A549 (cell line): ENCODE data around the gene DGLUCY. TPM values are rescaled to one million over a fixed set of nuclear protein-coding genes. Genes with fewer than 3 reads are reported as not detected.

ENCODE experiments used
- ATAC-seq, 2 experiments: fragments of 200-7000 bp in 1 of 2; fragments of >200 bp in 1 of 2; cut with Nextera tagmentation in 1 of 2; cut with Tn5 transposase in 1 of 2; 3 replicates each; pipeline versions ENCODE4 v1.8.0 to v1.9.1; 2018 to 2020; ENCODE audit warnings: mild to moderate bottlenecking in 1 of 2, moderate library complexity in 1 of 2
- CTCF ChIA-PET: fragments of 300-600 bp; sonication (Branson Sonifier 250); formaldehyde crosslinking; extraction: SDS; loops from one replicate; lab custom pipeline; 2021; ENCODE audit warnings: antibody characterized with exemption, inconsistent platforms; lab: Yijun Ruan, JAX
- POLR2A ChIA-PET: fragments of 350-600 bp; formaldehyde crosslinking; extraction: SDS; loops from one replicate; lab custom pipeline; 2021; ENCODE audit warnings: antibody characterized with exemption, inconsistent platforms; lab: Yijun Ruan, JAX
- DNase-seq, 2 experiments: peaks; one replicate each; pipeline versions ENCODE4 v3.0.0 to v3.0.0-alpha.2; 2011 to 2016; ENCODE audit warnings: low read depth in 1 of 2, low spot score in 1 of 2
- FAIRE-seq: peaks from 2 replicates; lab custom pipeline; 2011; peaks lifted over from hg19 to GRCh38; lab: Jason Lieb, UNC
- H3K27ac ChIP-seq, 2 experiments: fragments of >200 bp; sonication (Bioruptor Twin); formaldehyde crosslinking; 3 replicates each; pipeline ENCODE4 v1.5.1; 2016 to 2017
- H3K4me1 ChIP-seq: fragments of >200 bp; sonication (Bioruptor Twin); formaldehyde crosslinking; 3 replicates; pipeline ENCODE4 v1.6.1; 2016
- H3K4me2 ChIP-seq: fragments of >200 bp; sonication (Bioruptor Twin); formaldehyde crosslinking; 3 replicates; pipeline ENCODE4 v1.6.1; 2016
- H3K4me3 ChIP-seq: fragments of >200 bp; sonication (Bioruptor Twin); formaldehyde crosslinking; 3 replicates; pipeline ENCODE4 v1.5.1; 2016
- H3K9me3 ChIP-seq: fragments of >200 bp; sonication (Bioruptor Twin); formaldehyde crosslinking; 3 replicates; pipeline ENCODE4 v1.6.1; 2016
- CHD4 ChIP-seq: fragments of 200-600 bp; sonication (generic); IDR thresholded peaks from 2 replicates; pipeline ENCODE4 v1.6.1; 2016; ENCODE audit warnings: antibody characterized with exemption, mild to moderate bottlenecking, borderline replicate concordance
- E2F6 ChIP-seq: IDR thresholded peaks from 2 replicates; pipeline ENCODE4 v1.6.1; 2012; ENCODE audit warnings: low read depth, borderline replicate concordance
- EHF ChIP-seq: fragments of 250-450 bp; sonication (Bioruptor Pico); IDR thresholded peaks from 2 replicates; pipeline ENCODE4 v1.5.0; 2020; ENCODE audit warnings: mild to moderate bottlenecking
- EHMT2 ChIP-seq: fragments of 200-600 bp; sonication (generic); IDR thresholded peaks from 2 replicates; pipeline ENCODE4 v1.6.1; 2016; ENCODE audit warnings: antibody characterized with exemption, low read depth, mild to moderate bottlenecking, moderate library complexity
- FOSB ChIP-seq: fragments of 250-450 bp; sonication (Bioruptor Pico); IDR thresholded peaks from 2 replicates; pipeline ENCODE4 v1.5.0; 2020; ENCODE audit warnings: mild to moderate bottlenecking, moderate library complexity
- GATA3 ChIP-seq: IDR thresholded peaks from 2 replicates; pipeline ENCODE4 v1.6.1; 2012; ENCODE audit warnings: borderline replicate concordance
- HOXB13 ChIP-seq: fragments of 250-450 bp; sonication (Bioruptor Pico); IDR thresholded peaks from 2 replicates; pipeline ENCODE4 v1.5.0; 2020; ENCODE audit warnings: low read depth, mild to moderate bottlenecking, moderate library complexity
- HOXB5 ChIP-seq: fragments of 250-450 bp; sonication (Bioruptor Pico); IDR thresholded peaks from 2 replicates; pipeline ENCODE4 v1.5.0; 2020; ENCODE audit warnings: mild to moderate bottlenecking, moderate library complexity
- JUN ChIP-seq, 2 experiments: fragments of >200 bp; sonication (Bioruptor Twin); formaldehyde crosslinking; IDR thresholded peaks; 2 replicates in 1 of 2; 3 replicates in 1 of 2; pipeline ENCODE4 v1.6.1; 2016 to 2017
- JUNB ChIP-seq: fragments of >200 bp; sonication (Bioruptor Twin); formaldehyde crosslinking; IDR thresholded peaks from 2 replicates; pipeline ENCODE4 v1.6.1; 2016
- MYC ChIP-seq: IDR thresholded peaks from 2 replicates; pipeline ENCODE4 v1.6.1; 2012; ENCODE audit warnings: mild to moderate bottlenecking, inconsistent platforms, low read length, improper control_type of control experiment, borderline replicate concordance
- NFE2L2 ChIP-seq: fragments of 150-350 bp; conservative IDR thresholded peaks from 2 replicates; pipeline ENCODE4 v1.6.1; 2014; ENCODE audit warnings: low read length
- NR3C1 ChIP-seq: fragments of >200 bp; sonication (Bioruptor Twin); formaldehyde crosslinking; IDR thresholded peaks from 3 replicates; pipeline ENCODE4 v1.6.1; 2017
- POLR2A ChIP-seq: IDR thresholded peaks from 2 replicates; pipeline ENCODE4 v1.6.1; 2012; ENCODE audit warnings: mild to moderate bottlenecking, low read length
- POLR2AphosphoS2 ChIP-seq: conservative IDR thresholded peaks from 2 replicates; pipeline ENCODE4 v1.6.1; 2012; ENCODE audit warnings: low read length, improper control_type of control experiment, inconsistent platforms
- RARB ChIP-seq: fragments of 250-450 bp; sonication (Bioruptor Pico); IDR thresholded peaks from 2 replicates; pipeline ENCODE4 v1.8.0; 2021; ENCODE audit warnings: mild to moderate bottlenecking, moderate library complexity
- RCOR1 ChIP-seq: fragments of 150-350 bp; IDR thresholded peaks from 2 replicates; pipeline ENCODE4 v1.6.1; 2014; ENCODE audit warnings: antibody characterized with exemption, low read length, low read depth
- RFX5 ChIP-seq: fragments of 450-650 bp; IDR thresholded peaks from 2 replicates; pipeline ENCODE4 v1.7.1; 2014; ENCODE audit warnings: antibody characterized with exemption, mild to moderate bottlenecking, moderate library complexity
- RNF2 ChIP-seq: fragments of 200-600 bp; sonication (generic); IDR thresholded peaks from 2 replicates; pipeline ENCODE4 v1.6.1; 2016; ENCODE audit warnings: low read depth, mild to moderate bottlenecking, antibody characterized with exemption, moderate library complexity, borderline replicate concordance
- TP53 ChIP-seq: fragments of 250-450 bp; sonication (Bioruptor Pico); IDR thresholded peaks from 2 replicates; pipeline ENCODE4 v1.5.0; 2021; ENCODE audit warnings: mild to moderate bottlenecking, moderate library complexity
- WGBS: methylation state at CpG from one replicate; pipeline ENCODE4 v1.1.6; 2017; ENCODE audit errors: missing lambda C conversion rate; 5-methylcytosine and 5-hydroxymethylcytosine counted together
- polyA plus RNA-seq, 4 experiments: library from polyadenylated mRNA; depleted of rRNA in 3 of 4; stranded (reverse); fragments of >200 nt; fragmentation: RNase III in 1 of 4; extraction: RNeasy Plus Mini Kit Qiagen cat#74134 plus additional on column Dnase treatment in 1 of 4; gene quantifications; 2 replicates in 3 of 4; 3 replicates in 1 of 4; pipeline ENCODE4 v1.2.3, GENCODE V29; 2011 to 2017
- TF ChIP-seq, protein P1 (sequence below): fragments of 450-650 bp; IDR thresholded peaks from 2 replicates; pipeline ENCODE4 v1.6.1; 2014; ENCODE audit warnings: antibody characterized with exemption
- TF ChIP-seq, protein P2 (sequence below): fragments of 150-350 bp; IDR thresholded peaks from 2 replicates; pipeline ENCODE4 v1.6.1; 2014; ENCODE audit warnings: low read depth, mild to moderate bottlenecking, low read length

DGLUCY gene
- polyA plus RNA-seq, 2 of the 4 experiments (the other 2 are of a cell fraction) = 14.4 to 17.5 TPM

DNA sequence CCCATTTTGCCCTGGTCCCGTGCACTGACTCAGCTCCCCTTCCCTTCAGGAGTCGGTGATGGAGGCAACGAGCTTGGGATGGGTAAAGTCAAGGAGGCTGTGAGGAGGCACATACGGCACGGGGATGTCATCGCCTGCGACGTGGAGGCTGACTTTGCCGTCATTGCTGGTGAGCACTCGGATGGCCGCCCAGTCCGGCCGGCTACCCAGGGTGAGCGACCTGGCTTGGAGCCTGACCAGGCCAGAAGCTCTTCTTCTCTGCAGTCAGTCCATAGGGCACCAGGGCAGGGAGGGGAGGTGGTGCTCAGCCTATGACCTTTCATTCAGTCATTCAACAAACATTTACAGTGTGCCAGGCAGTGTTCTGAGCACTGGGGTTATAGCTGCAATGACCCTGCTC is 90.8 kb downstream of the DGLUCY start:
- 91% methylated on average over 14 of the region's 14 CpGs for WGBS
- no peak for FAIRE-seq
- Histone ChIP-seq H3K4me3 (no peak overlapping the region), H3K4me1 (no peaks in the 10 kb centered on the region), H3K9me3 (no peaks in the 10 kb centered on the region), H3K4me2 (no peak overlapping the region), H3K27ac (no peak overlapping the region)
- POLR2A ChIA-PET = no interaction called here
- DNase-seq = no peak
- no peak for TF ChIP-seq MYC
- TF ChIP-seq RCOR1 = no peak
- no peak for TF ChIP-seq RNF2
- no peak for TF ChIP-seq CHD4
- TF ChIP-seq, protein P1, sequence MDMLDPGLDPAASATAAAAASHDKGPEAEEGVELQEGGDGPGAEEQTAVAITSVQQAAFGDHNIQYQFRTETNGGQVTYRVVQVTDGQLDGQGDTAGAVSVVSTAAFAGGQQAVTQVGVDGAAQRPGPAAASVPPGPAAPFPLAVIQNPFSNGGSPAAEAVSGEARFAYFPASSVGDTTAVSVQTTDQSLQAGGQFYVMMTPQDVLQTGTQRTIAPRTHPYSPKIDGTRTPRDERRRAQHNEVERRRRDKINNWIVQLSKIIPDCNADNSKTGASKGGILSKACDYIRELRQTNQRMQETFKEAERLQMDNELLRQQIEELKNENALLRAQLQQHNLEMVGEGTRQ = no peak
- no peak for TF ChIP-seq TP53 (CRISPR knock-in tag)
- no peak for TF ChIP-seq GATA3
- TF ChIP-seq EHF (CRISPR knock-in tag) = no peak
- no peak for TF ChIP-seq HOXB5 (CRISPR knock-in tag)
- TF ChIP-seq E2F6 = no peak
- ATAC-seq = no peak
- CTCF ChIA-PET = interaction anchor here (1.2 to 3.6 kb wide), 2 partner anchors 27 to 31 kb away, joined by 6 to 15 read pairs; no protein-coding TSS in a partner anchor

DNA sequence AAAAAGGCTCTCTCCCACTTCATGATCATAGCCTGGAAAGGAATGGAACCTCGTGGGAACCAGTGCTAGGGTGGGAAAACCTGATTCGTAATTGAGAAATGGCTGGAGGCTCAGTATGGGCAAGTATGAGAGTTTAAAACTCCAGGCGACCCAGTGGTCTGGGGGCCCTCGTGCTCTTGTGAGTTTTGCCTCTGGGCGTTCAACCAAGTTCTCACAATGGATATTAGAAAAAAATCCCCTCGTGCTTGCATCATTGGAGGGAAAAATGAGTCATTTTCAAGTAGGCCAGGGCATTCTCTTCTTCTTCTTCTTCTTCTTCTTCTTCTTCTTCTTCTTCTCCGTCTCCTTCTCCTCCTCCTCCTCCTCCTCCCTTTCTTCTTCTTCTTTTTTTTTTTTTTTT is 91.6 kb downstream of the DGLUCY start:
- DNase-seq (no peak), ATAC-seq (no peak), FAIRE-seq (no peak)
- no peak overlapping the region for H3K4me2 ChIP-seq
- ChIA-PET POLR2A (no interaction called here), CTCF (interaction anchor here (1.2 kb wide), 1 partner anchor 28 kb away, joined by 6 read pairs; no protein-coding TSS in a partner anchor)
- H3K4me1 ChIP-seq = no peaks in the 10 kb centered on the region
- no peak overlapping the region for H3K4me3 ChIP-seq
- no peak for TF ChIP-seq POLR2A
- no peak for TF ChIP-seq HOXB13 (CRISPR knock-in tag)
- no peak for TF ChIP-seq FOSB
- TF ChIP-seq NR3C1 = no peak
- TF ChIP-seq, protein P2, sequence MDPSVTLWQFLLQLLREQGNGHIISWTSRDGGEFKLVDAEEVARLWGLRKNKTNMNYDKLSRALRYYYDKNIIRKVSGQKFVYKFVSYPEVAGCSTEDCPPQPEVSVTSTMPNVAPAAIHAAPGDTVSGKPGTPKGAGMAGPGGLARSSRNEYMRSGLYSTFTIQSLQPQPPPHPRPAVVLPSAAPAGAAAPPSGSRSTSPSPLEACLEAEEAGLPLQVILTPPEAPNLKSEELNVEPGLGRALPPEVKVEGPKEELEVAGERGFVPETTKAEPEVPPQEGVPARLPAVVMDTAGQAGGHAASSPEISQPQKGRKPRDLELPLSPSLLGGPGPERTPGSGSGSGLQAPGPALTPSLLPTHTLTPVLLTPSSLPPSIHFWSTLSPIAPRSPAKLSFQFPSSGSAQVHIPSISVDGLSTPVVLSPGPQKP = no peak
- TF ChIP-seq, protein P1 = no peak
- TF ChIP-seq POLR2AphosphoS2 = no peak
- TF ChIP-seq RARB = no peak
- TF ChIP-seq EHMT2 = no peak
- no peak for TF ChIP-seq NFE2L2
- no peak overlapping the region for H3K27ac ChIP-seq
- WGBS = 81% methylated on average over 7 of the region's 7 CpGs
- H3K9me3 ChIP-seq = no peaks in the 10 kb centered on the region

- FAIRE-seq = no peak
- 81% methylated on average over 3 of the region's 3 CpGs for WGBS
Observed at GRCh38 chr14:91207008-91207407, 93.1 kb downstream of the DGLUCY start.

More at GRCh38 chr14:91207008-91207407, 93.1 kb downstream of the DGLUCY start:
- POLR2A ChIA-PET = no interaction called here
- TF ChIP-seq E2F6 (no peak), RFX5 (no peak), JUNB (no peak), RARB (no peak), RNF2 (no peak), JUN (IDR thresholded peaks at IDR 0.05) (no peak)
- no peak overlapping the region for H3K4me3 ChIP-seq
- DNase-seq (no peak), ATAC-seq (no peak)
- no peak overlapping the region for H3K27ac ChIP-seq
- CTCF ChIA-PET = interaction anchor here (0.6 to 1.4 kb wide), 4 partner anchors 20 to 38 kb away, joined by 3 to 7 read pairs (median 4); no protein-coding TSS in a partner anchor
- no peak overlapping the region for H3K4me2 ChIP-seq
- H3K9me3 ChIP-seq = no peaks in the 10 kb centered on the region
- H3K4me1 ChIP-seq = no peaks in the 10 kb centered on the region
